ENCODE data around the gene KRT83. TPM values are rescaled to one million over a fixed set of nuclear protein-coding genes. Genes with fewer than 3 reads are reported as not detected.

The KRT83 gene
- total RNA-seq, 4 donors from 2014 or later: 0.21 TPM; not detected in 3

DNA sequence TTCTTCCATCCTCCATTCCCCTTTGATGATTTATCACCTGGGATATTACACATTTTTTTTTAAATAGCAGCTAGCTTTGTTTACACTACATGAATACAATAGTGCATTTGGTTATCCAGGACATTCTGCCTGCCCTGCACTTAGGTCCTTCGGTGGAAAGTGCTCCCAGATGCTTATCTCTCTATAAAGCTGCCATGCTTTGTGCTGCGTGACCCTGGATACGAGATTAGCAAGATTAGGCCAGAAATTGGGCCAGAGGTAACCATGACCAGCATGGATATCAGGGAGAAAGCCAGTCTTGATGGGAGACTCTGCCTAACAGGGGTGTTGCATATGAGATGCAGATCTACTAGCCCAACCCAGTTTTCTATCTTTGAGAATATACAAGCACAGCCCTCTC is 12.1 kb upstream of the KRT83 start:
- H3K4me3 ChIP-seq: no peak overlapping the region
- no peaks in the 10 kb centered on the region for H3K4me1 ChIP-seq
- TF ChIP-seq, protein P1, sequence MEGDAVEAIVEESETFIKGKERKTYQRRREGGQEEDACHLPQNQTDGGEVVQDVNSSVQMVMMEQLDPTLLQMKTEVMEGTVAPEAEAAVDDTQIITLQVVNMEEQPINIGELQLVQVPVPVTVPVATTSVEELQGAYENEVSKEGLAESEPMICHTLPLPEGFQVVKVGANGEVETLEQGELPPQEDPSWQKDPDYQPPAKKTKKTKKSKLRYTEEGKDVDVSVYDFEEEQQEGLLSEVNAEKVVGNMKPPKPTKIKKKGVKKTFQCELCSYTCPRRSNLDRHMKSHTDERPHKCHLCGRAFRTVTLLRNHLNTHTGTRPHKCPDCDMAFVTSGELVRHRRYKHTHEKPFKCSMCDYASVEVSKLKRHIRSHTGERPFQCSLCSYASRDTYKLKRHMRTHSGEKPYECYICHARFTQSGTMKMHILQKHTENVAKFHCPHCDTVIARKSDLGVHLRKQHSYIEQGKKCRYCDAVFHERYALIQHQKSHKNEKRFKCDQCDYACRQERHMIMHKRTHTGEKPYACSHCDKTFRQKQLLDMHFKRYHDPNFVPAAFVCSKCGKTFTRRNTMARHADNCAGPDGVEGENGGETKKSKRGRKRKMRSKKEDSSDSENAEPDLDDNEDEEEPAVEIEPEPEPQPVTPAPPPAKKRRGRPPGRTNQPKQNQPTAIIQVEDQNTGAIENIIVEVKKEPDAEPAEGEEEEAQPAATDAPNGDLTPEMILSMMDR (IDR thresholded peaks at IDR 0.05): no peak
- TF ChIP-seq POLR2A (IDR thresholded peaks at IDR 0.05): no peak
- no peak overlapping the region for H3K27ac ChIP-seq
- peaks cover 0 to 4% of the 10 kb centered on the region in 2 donors for H3K9me3 ChIP-seq
- H3K36me3 ChIP-seq: no peaks in the 10 kb centered on the region
- DNase-seq: no peak
- no peaks in the 10 kb centered on the region for H3K27me3 ChIP-seq
- intact Hi-C loops (cut with DNase I; ENCODE audit: low total_unique reads): no loop called here

DNA sequence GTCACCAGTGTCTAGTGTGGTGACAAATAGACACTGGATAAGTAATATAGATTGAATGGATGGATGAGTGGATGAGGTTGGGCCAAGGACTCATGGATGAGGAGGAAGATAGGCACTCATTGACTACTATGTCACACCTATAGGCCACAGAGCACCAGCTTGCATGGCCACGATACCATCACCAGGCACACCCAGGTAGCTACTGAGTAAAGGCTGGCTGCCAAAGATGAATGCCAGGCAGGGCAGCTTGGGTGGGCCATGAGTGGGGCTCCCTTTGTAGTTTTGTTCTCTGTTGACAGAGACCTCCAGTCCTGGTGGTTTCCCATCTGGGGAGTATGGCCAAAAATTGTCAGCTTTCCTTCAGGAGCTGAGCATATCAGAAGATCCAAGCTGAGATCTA is 11.2 kb upstream of the KRT83 start:
- Histone ChIP-seq H3K27ac (no peak overlapping the region), H3K4me1 (no peaks in the 10 kb centered on the region), H3K27me3 (no peaks in the 10 kb centered on the region), H3K4me3 (no peak overlapping the region), H3K9me3 (peaks cover 0 to 4% of the 10 kb centered on the region in 2 donors), H3K36me3 (no peaks in the 10 kb centered on the region)
- TF ChIP-seq, protein P1 (IDR thresholded peaks at IDR 0.05): no peak
- no peak for TF ChIP-seq POLR2A (IDR thresholded peaks at IDR 0.05)
- intact Hi-C loops (cut with DNase I; ENCODE audit: low total_unique reads): no loop called here
- DNase-seq: no peak

DNA sequence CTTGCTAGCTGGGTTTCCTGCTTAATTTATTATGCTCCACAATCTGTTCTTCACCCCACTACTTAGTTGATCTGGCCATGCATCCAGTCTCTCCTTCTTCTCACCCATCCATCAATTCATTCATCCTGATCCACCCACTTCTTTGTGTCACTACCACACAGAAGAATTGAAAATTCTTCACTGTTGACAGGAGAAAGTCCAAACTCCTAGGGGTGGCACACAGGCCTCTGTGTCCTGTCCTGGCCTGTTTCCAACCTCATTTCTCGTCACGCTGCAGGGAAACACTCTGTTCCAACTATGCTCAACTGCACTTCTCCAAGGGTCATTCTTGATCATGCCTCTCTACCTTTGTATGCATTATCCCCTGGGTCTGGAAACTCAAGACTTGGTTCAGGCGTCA is 10.6 kb upstream of the KRT83 start:
- no peak for DNase-seq
- TF ChIP-seq POLR2A (IDR thresholded peaks at IDR 0.05): no peak
- TF ChIP-seq, protein P1 (IDR thresholded peaks at IDR 0.05): no peak
- H3K27ac ChIP-seq: no peak overlapping the region
- no peaks in the 10 kb centered on the region for H3K36me3 ChIP-seq
- peaks cover 0 to 4% of the 10 kb centered on the region in 2 donors for H3K9me3 ChIP-seq
- no peaks in the 10 kb centered on the region for H3K4me1 ChIP-seq
- no peak overlapping the region for H3K4me3 ChIP-seq
- no peaks in the 10 kb centered on the region for H3K27me3 ChIP-seq
- intact Hi-C loops (cut with DNase I; ENCODE audit: low total_unique reads): no loop called here

DNA sequence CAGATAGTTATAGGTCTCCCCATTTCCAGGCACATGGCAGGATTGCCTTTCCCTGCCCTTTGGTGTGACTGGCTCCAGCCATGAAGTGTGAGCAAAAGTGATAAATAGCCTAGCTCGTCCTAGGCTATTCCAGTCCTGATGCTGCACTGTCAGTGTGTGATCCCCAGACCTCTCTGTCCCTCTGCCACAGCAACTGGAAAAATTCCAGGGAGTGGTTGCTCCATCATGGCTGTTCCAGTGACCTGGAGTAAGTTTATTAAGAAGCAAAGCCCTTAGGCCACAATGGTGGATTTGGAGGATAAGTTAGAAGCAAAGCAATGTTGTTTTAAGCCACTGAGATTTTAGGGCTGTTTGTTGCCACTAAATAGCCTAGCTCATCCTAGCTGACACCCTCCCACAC is 9.8 kb upstream of the KRT83 start:
- Histone ChIP-seq H3K4me3 (no peak overlapping the region), H3K36me3 (no peaks in the 10 kb centered on the region), H3K27ac (no peak overlapping the region), H3K27me3 (no peaks in the 10 kb centered on the region), H3K9me3 (peaks cover 0 to 4% of the 10 kb centered on the region in 2 donors), H3K4me1 (no peaks in the 10 kb centered on the region)
- intact Hi-C loops (cut with DNase I; ENCODE audit: low total_unique reads): no loop called here
- DNase-seq: no peak
- TF ChIP-seq, protein P1 (IDR thresholded peaks at IDR 0.05): no peak
- TF ChIP-seq POLR2A (IDR thresholded peaks at IDR 0.05): no peak

DNA sequence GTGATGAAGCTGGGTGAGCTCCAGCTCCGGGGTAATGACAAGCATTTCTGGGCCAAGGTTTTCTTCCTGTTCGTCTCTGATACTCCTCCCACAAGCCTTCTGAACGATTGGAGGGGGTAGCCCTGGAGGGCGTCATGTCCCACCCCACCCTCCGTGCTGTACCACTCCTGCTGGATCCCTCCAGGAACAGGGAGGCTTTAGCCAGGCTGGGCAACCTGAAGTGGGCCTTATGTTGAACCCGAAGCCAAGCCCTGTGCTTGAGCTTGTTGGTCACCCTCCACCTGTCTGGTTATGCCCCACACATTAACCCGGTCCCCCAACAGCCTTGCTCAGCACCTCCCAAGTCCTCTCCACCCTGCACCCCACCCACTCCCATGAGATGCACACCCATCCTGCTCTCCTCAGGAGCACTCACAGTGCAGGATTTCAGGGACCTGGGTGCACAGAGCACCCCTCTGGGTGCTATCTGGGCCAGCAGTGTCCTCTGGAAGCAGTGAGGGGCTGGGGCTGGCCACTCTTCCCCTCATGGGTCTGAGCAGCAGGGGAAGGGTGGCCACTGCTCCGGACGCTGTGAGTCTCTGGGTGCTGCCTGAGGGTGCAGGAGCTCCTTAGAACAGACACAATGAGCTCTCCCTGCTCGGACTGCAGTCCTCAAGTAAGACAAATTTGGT is 6.8 kb upstream of the KRT83 start:
- Histone ChIP-seq H3K9me3 (no peaks in the 10 kb centered on the region), H3K27me3 (no peaks in the 10 kb centered on the region), H3K36me3 (no peaks in the 10 kb centered on the region), H3K27ac (no peak overlapping the region), H3K4me1 (no peaks in the 10 kb centered on the region), H3K4me3 (no peak overlapping the region)
- TF ChIP-seq, protein P1 (IDR thresholded peaks at IDR 0.05): no peak
- TF ChIP-seq POLR2A (IDR thresholded peaks at IDR 0.05): no peak
- intact Hi-C loops (cut with DNase I; ENCODE audit: low total_unique reads): no loop called here
- DNase-seq: no peak

Data from uterus (tissue), 4 donors.